ENCODE results near the gene OSTC.

OSTC gene

GRCh38 chr4:108624263-108625056 lies 25.9 kb upstream of the OSTC start:
- TF ChIP-seq POLR2AphosphoS5 (IDR thresholded peaks at IDR 0.05; ENCODE audit: low read depth, low read length): no peak; the same call in 1 of the 2 replicates
- TF ChIP-seq TAF1 (IDR thresholded peaks at IDR 0.05; ENCODE audit: borderline replicate concordance, insufficient read depth, low read length): no peak
- TF ChIP-seq, protein P1, sequence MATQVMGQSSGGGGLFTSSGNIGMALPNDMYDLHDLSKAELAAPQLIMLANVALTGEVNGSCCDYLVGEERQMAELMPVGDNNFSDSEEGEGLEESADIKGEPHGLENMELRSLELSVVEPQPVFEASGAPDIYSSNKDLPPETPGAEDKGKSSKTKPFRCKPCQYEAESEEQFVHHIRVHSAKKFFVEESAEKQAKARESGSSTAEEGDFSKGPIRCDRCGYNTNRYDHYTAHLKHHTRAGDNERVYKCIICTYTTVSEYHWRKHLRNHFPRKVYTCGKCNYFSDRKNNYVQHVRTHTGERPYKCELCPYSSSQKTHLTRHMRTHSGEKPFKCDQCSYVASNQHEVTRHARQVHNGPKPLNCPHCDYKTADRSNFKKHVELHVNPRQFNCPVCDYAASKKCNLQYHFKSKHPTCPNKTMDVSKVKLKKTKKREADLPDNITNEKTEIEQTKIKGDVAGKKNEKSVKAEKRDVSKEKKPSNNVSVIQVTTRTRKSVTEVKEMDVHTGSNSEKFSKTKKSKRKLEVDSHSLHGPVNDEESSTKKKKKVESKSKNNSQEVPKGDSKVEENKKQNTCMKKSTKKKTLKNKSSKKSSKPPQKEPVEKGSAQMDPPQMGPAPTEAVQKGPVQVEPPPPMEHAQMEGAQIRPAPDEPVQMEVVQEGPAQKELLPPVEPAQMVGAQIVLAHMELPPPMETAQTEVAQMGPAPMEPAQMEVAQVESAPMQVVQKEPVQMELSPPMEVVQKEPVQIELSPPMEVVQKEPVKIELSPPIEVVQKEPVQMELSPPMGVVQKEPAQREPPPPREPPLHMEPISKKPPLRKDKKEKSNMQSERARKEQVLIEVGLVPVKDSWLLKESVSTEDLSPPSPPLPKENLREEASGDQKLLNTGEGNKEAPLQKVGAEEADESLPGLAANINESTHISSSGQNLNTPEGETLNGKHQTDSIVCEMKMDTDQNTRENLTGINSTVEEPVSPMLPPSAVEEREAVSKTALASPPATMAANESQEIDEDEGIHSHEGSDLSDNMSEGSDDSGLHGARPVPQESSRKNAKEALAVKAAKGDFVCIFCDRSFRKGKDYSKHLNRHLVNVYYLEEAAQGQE (IDR thresholded peaks at IDR 0.05; ENCODE audit: insufficient read depth in 1 of 2, low read depth in 2 of 2, low read length in 2 of 2): no peak
- TF ChIP-seq FOXP2 (optimal IDR thresholded peaks at IDR 0.05; ENCODE audit: borderline replicate concordance, extremely low read depth, extremely low read length, insufficient read depth): no peak
- TF ChIP-seq SIN3A (IDR thresholded peaks at IDR 0.05; ENCODE audit: borderline replicate concordance, insufficient read depth, low read length): no peak

DNA sequence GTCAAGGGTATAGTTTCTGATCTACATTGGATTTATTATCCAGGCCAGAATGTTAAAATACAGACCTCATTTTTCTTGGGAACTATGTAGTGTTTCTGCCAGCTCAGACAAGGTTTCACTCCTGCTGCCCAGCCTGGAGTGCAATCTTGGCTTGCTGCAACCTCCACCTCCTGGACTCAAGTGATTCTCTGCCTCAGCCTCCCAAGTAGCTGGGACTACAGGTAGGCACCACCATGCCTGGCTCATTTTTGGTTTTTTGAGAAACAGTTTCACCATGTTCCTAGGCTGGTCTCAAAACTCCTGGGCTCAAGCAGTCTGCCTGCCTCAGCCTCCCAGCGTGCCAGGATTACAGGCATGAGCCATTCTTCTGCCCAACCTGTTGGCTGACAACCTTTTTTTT lies 24.3 kb upstream of the OSTC start:
- no peak for TF ChIP-seq FOXP2 (optimal IDR thresholded peaks at IDR 0.05; ENCODE audit: borderline replicate concordance, extremely low read depth, extremely low read length, insufficient read depth)
- no peak for TF ChIP-seq TAF1 (IDR thresholded peaks at IDR 0.05; ENCODE audit: borderline replicate concordance, insufficient read depth, low read length)
- TF ChIP-seq, protein P1 (IDR thresholded peaks at IDR 0.05; ENCODE audit: insufficient read depth in 1 of 2, low read depth in 2 of 2, low read length in 2 of 2): no peak
- TF ChIP-seq POLR2AphosphoS5 (IDR thresholded peaks at IDR 0.05; ENCODE audit: low read depth, low read length): no peak
- TF ChIP-seq SIN3A (IDR thresholded peaks at IDR 0.05; ENCODE audit: borderline replicate concordance, insufficient read depth, low read length): no peak

- TF ChIP-seq, protein P1 (IDR thresholded peaks at IDR 0.05; ENCODE audit: insufficient read depth in 1 of 2, low read depth in 2 of 2, low read length in 2 of 2): no peak
- no peak for TF ChIP-seq SIN3A (IDR thresholded peaks at IDR 0.05; ENCODE audit: borderline replicate concordance, insufficient read depth, low read length)
Measured at GRCh38 chr4:108628411-108628810, 22.0 kb upstream of the OSTC start.

DNA sequence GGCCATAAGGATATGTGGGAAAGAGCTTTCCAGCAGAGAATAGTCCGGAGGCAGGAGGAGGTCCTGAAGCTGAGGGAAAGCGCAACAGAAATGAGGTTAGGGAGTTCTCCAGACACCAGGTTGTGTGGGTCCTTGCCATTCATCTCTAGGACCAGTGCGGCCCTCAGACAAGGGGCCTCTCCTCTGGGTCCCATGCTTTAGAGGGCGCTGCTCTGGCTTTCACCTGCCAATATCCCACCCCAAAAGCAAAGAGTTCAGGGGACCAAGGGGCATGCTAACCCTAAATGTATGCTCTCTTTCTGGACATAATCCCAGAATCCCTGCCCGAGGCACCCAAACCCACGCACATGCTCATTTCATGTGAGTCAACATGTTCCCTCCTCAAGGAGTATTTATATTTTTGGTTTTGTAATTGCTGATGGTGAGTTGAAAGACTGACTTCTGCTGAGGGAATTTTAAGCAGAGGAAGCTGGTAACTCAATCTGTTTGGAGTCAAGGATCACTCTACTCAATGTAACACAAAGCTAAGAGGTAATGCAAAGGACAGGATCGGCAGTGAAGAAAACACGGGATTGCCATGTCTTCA lies 15.2 kb upstream of the OSTC start:
- TF ChIP-seq TAF1 (IDR thresholded peaks at IDR 0.05; ENCODE audit: borderline replicate concordance, insufficient read depth, low read length) (no peak), FOXP2 (optimal IDR thresholded peaks at IDR 0.05; ENCODE audit: borderline replicate concordance, extremely low read depth, extremely low read length, insufficient read depth) (no peak), POLR2AphosphoS5 (IDR thresholded peaks at IDR 0.05; ENCODE audit: low read depth, low read length) (no peak), SIN3A (IDR thresholded peaks at IDR 0.05; ENCODE audit: borderline replicate concordance, insufficient read depth, low read length) (no peak)
- TF ChIP-seq, protein P1 (IDR thresholded peaks at IDR 0.05; ENCODE audit: insufficient read depth in 1 of 2, low read depth in 2 of 2, low read length in 2 of 2): no peak

All from PFSK-1 (cell line).